ENCODE measurements around the gene SLC13A3. TPM values are rescaled to one million over a fixed set of nuclear protein-coding genes. Genes with fewer than 3 reads are reported as not detected.

Gene SLC13A3
- total RNA-seq, 3 donors from 2014 or later = 1.3 to 2.9 (median 1.6) TPM

- H3K27ac ChIP-seq = no peak overlapping the region
- H3K9me3 ChIP-seq = peaks cover 5 to 24% of the 10 kb centered on the region in 2 donors
- no peaks in the 10 kb centered on the region for H3K36me3 ChIP-seq
- TF ChIP-seq POLR2AphosphoS5 (IDR thresholded peaks at IDR 0.05) = no peak
- TF ChIP-seq, protein P1, sequence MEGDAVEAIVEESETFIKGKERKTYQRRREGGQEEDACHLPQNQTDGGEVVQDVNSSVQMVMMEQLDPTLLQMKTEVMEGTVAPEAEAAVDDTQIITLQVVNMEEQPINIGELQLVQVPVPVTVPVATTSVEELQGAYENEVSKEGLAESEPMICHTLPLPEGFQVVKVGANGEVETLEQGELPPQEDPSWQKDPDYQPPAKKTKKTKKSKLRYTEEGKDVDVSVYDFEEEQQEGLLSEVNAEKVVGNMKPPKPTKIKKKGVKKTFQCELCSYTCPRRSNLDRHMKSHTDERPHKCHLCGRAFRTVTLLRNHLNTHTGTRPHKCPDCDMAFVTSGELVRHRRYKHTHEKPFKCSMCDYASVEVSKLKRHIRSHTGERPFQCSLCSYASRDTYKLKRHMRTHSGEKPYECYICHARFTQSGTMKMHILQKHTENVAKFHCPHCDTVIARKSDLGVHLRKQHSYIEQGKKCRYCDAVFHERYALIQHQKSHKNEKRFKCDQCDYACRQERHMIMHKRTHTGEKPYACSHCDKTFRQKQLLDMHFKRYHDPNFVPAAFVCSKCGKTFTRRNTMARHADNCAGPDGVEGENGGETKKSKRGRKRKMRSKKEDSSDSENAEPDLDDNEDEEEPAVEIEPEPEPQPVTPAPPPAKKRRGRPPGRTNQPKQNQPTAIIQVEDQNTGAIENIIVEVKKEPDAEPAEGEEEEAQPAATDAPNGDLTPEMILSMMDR (IDR thresholded peaks at IDR 0.05) = no peak
- H3K4me1 ChIP-seq = no peaks in the 10 kb centered on the region
- DNase-seq (ENCODE audit: low spot score in 2 of 2) = no peak
- intact Hi-C loops (cut with DNase I; ENCODE audit: low total_unique reads) = no loop called here
- H3K27me3 ChIP-seq = no peaks in the 10 kb centered on the region
- H3K4me3 ChIP-seq = no peak overlapping the region
Measured at GRCh38 chr20:46674253-46675083, 23.2 kb upstream of the SLC13A3 start.

GRCh38 chr20:46673394-46674252, 22.4 kb upstream of the SLC13A3 start:
- intact Hi-C loops (cut with DNase I; ENCODE audit: low total_unique reads) = no loop called here
- no peak overlapping the region for H3K27ac ChIP-seq
- no peaks in the 10 kb centered on the region for H3K36me3 ChIP-seq
- no peak overlapping the region for H3K4me3 ChIP-seq
- DNase-seq (ENCODE audit: low spot score in 2 of 2) = no peak
- H3K27me3 ChIP-seq = no peaks in the 10 kb centered on the region
- no peaks in the 10 kb centered on the region for H3K4me1 ChIP-seq
- TF ChIP-seq, protein P1 (IDR thresholded peaks at IDR 0.05) = no peak
- TF ChIP-seq POLR2AphosphoS5 (IDR thresholded peaks at IDR 0.05) = no peak
- TF ChIP-seq POLR2A (IDR thresholded peaks at IDR 0.05) = no peak
- H3K9me3 ChIP-seq = peaks cover 5 to 24% of the 10 kb centered on the region in 2 donors

- Histone ChIP-seq H3K4me1 (no peaks in the 10 kb centered on the region), H3K27ac (no peak overlapping the region), H3K4me3 (no peak overlapping the region), H3K9me3 (peaks cover 5 to 24% of the 10 kb centered on the region in 2 donors), H3K27me3 (no peaks in the 10 kb centered on the region), H3K36me3 (no peaks in the 10 kb centered on the region)
- TF ChIP-seq POLR2AphosphoS5 (IDR thresholded peaks at IDR 0.05) = no peak
- no peak for TF ChIP-seq POLR2A (IDR thresholded peaks at IDR 0.05)
- TF ChIP-seq, protein P1 (IDR thresholded peaks at IDR 0.05) = no peak
- intact Hi-C loops (cut with DNase I; ENCODE audit: low total_unique reads) = no loop called here
- DNase-seq (ENCODE audit: low spot score in 2 of 2) = no peak
Measured at GRCh38 chr20:46672543-46673148, 21.4 kb upstream of the SLC13A3 start.

DNA sequence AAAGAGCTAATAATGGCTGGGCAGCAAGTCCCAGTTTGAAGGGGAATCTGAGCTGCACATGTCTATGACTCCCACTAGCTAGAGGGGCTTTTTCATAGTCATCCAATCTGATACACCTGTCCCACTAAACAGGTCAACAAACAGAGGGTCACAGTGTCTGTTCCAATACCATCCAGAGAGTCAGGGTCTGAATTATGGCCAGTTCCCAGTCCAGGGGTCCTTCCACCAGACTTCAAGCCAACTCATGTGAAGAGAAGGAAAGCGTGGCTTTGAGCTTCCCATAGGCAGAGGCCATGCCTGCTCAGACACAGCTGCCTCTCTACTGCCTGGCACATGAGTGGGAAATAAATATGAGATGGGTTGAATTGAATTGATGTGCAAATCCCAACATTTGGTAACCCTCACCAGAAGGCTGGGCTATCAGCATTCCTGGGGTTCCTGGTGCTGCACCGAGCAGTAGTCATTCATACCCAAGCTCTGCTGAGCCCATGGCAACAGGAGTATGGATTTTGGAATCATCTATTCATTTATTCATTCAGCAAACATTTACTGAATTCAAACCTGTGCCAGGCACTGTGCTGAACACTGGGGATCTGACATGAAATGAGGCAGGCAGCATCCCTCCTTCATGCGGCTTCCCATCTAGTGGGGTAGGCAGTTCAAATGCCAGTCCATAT, 20.7 kb upstream of the SLC13A3 start:
- no peaks in the 10 kb centered on the region for H3K4me1 ChIP-seq
- TF ChIP-seq POLR2A (IDR thresholded peaks at IDR 0.05) (no peak), POLR2AphosphoS5 (IDR thresholded peaks at IDR 0.05) (no peak)
- TF ChIP-seq, protein P1 (IDR thresholded peaks at IDR 0.05) = no peak
- no peak overlapping the region for H3K27ac ChIP-seq
- no peaks in the 10 kb centered on the region for H3K36me3 ChIP-seq
- no peaks in the 10 kb centered on the region for H3K27me3 ChIP-seq
- H3K4me3 ChIP-seq = no peak overlapping the region
- H3K9me3 ChIP-seq = peaks cover 5 to 24% of the 10 kb centered on the region in 2 donors
- intact Hi-C loops (cut with DNase I; ENCODE audit: low total_unique reads) = no loop called here
- no peak for DNase-seq (ENCODE audit: low spot score in 2 of 2)
